ENCODE results near the gene PITRM1.

DNA sequence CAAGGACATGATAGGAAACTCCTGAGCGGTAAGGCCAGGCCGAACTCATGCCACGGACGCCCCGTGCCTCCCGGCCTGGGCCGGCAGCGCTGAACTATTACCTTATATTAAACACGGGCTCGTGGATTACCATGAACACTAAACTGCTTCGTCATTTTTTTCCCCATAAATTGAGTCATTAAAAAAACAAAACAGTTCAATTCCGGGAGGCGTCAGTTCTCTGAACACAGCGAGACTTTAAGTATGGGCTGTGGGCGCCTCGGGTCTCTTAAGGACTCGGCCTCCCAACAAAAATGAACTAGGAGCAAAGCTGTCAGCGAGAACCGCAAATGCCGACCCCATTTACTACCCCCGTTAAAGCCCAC is 519 bp downstream of the PITRM1 start:
- TF ChIP-seq, protein P1, sequence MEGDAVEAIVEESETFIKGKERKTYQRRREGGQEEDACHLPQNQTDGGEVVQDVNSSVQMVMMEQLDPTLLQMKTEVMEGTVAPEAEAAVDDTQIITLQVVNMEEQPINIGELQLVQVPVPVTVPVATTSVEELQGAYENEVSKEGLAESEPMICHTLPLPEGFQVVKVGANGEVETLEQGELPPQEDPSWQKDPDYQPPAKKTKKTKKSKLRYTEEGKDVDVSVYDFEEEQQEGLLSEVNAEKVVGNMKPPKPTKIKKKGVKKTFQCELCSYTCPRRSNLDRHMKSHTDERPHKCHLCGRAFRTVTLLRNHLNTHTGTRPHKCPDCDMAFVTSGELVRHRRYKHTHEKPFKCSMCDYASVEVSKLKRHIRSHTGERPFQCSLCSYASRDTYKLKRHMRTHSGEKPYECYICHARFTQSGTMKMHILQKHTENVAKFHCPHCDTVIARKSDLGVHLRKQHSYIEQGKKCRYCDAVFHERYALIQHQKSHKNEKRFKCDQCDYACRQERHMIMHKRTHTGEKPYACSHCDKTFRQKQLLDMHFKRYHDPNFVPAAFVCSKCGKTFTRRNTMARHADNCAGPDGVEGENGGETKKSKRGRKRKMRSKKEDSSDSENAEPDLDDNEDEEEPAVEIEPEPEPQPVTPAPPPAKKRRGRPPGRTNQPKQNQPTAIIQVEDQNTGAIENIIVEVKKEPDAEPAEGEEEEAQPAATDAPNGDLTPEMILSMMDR (optimal IDR thresholded peaks at IDR 0.05 in 1 of 3, IDR thresholded peaks at IDR 0.05 in 1 of 3, conservative IDR thresholded peaks at IDR 0.05 in 1 of 3; ENCODE audit: extremely low read depth in 1 of 3, insufficient read depth in 2 of 3, low read length in 3 of 3), result no peak
- no peak for TF ChIP-seq EZH2 (IDR thresholded peaks at IDR 0.05; ENCODE audit: low read length)

Measured in keratinocyte (primary cell).